GM10266 (cell line): Measurements from ENCODE around the gene CRLF1.
"Not testable (repeated sequence)": the region's sequence is repeated elsewhere in the genome, so short reads cannot be mapped to it uniquely, and the experiment has no call there.

ENCODE experiments used
- DNase-seq: peaks from one replicate; pipeline ENCODE4 v3.0.0; 2012; ENCODE audit errors: extremely low spot score
- TF ChIP-seq, protein P1 (sequence below): IDR thresholded peaks from 2 replicates; pipeline ENCODE4 v1.5.1; 2012; ENCODE audit warnings: mild to moderate bottlenecking, low read depth; ENCODE audit not compliant: control insufficient read depth, insufficient read depth; ENCODE audit errors: missing control alignments

Gene CRLF1

DNA sequence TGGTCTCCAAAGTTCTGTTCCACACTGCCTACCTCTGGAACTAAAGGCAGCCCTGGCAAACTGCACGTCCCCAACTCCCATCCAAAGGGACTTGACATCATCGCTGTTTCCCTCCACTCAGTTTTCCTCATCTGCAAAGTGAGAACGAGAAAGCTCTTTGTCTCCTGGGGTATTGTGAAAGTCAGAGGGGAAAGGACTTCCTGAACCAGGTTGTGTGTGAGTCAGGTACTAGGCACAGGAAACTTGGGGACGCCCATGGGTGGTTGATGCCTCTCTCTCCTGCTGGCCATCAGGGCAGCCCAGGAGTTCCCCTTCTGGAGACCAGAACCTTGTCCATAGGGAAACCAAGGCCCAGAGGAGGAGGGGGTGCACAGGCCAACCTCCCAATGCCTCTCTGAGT lies 4.7 kb downstream of the CRLF1 start:
- TF ChIP-seq, protein P1, sequence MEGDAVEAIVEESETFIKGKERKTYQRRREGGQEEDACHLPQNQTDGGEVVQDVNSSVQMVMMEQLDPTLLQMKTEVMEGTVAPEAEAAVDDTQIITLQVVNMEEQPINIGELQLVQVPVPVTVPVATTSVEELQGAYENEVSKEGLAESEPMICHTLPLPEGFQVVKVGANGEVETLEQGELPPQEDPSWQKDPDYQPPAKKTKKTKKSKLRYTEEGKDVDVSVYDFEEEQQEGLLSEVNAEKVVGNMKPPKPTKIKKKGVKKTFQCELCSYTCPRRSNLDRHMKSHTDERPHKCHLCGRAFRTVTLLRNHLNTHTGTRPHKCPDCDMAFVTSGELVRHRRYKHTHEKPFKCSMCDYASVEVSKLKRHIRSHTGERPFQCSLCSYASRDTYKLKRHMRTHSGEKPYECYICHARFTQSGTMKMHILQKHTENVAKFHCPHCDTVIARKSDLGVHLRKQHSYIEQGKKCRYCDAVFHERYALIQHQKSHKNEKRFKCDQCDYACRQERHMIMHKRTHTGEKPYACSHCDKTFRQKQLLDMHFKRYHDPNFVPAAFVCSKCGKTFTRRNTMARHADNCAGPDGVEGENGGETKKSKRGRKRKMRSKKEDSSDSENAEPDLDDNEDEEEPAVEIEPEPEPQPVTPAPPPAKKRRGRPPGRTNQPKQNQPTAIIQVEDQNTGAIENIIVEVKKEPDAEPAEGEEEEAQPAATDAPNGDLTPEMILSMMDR: no peak
- no peak for DNase-seq

DNA sequence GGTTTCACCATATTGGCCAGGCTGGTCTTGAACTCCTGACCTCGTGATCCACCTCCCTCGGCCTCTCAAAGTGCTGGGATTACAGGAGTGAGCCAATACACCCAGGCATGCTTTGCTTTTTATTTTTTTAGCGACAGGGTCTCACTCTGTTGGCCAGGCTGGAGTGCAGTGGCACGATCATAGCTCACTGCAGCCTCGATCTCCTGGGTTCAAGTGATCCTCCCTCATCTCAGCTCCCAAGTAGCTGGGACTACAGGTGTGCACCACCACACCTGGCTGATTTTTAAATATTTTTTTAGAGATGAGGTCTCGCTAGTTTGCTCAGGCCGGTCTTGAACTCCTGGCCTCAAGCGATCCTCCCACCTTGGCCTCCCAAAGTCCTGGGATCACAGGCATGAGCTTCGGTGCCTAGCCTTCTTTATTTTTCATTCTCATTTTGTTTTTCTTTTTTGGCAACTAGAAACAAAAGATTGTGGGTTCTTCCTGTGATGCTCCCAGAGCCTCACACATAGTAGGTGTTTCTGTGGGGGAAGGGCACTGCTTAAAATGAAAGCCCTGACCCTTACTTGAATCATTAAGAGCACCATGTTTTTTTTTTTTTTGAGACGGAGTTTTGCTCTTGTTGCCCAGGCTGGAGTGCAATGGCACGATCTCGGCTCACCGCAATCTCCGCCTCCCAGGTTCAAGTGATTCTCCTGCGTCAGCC lies 5.8 kb downstream of the CRLF1 start:
- DNase-seq: not testable (repeated sequence)

DNA sequence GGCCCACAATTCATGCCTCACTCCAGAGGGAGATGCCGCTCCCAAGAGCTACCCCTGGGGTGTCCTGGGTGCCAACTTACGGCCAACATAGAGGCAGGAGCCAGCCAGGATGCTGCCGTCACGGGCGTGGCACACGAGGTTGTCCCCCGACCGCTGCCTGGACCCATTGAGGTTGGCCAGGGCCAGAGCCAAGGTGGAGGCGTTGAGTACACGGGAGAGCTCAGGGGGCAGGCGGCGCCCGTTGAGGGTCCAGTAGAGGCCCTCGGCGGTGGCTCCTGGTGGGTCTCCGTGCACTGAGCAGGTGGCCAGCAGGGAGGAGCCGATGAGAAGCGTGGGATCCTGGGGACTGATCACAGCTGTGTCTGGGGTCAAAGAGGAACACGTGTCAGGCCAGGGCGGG lies 7.1 kb downstream of the CRLF1 start:
- TF ChIP-seq, protein P1: no peak
- DNase-seq: no peak

DNA sequence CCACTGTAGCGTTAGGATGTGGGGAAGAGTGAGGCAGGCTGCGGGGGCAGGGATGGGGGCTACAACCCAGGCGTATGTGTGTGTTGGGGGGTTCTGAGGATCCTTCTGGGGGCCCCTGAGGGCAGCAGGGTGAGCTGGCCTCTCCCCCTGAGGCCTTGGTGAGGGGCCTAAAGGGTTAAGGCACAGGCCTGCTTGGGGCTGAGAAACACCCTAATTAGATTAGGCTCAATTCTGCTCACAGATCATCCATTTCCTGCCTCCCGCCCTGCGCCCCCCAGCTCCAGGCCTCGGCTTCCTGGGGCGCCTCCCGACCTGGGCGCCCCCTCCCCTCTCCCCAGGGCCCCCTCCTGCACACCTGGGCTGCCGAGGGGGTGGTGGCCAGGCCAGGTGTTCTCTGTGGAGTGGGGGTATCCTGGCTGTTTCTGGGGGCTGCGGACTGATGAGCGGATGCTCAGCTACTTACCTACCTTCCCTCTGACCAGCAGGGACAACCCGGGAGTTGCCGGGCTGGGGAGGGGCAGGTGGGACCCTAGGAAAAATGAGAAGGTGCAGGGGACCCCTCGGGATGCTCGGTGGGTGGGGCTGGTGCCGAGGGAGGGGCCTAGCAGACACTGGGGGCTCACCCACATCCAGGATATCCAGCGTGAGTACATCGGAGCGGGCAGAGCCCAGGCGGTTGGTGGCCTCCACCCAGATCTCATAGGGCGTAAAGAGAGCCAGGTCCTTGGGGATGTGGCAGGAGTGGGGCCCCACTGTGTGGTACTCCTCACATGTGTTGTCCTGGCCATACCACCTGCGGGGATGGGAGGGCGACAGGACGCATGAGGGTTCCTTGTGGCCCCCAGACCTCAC lies 8.6 kb downstream of the CRLF1 start:
- TF ChIP-seq, protein P1: no peak
- DNase-seq: no peak

DNA sequence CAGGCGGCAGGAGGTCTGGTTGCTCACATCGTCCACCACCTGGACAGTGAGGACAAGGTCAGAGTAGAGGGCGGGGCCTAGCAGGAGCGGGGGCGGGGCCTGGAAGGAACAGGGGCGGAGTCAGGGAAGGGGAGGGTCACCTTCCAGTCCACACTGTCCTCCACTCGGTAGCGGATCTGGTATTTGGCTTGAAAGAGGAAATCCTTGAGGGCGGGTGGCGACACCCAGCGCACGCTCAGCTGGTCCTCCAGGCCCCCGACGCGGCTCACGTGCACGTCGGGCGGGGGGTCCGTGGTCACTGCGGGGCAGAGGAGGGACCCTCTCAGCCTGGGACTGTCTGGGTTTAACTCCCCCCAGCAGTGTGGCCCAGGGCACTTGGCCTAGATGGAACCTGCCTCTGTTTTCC lies 9.8 kb downstream of the CRLF1 start:
- TF ChIP-seq, protein P1: no peak
- DNase-seq: peak; percentile 71

DNA sequence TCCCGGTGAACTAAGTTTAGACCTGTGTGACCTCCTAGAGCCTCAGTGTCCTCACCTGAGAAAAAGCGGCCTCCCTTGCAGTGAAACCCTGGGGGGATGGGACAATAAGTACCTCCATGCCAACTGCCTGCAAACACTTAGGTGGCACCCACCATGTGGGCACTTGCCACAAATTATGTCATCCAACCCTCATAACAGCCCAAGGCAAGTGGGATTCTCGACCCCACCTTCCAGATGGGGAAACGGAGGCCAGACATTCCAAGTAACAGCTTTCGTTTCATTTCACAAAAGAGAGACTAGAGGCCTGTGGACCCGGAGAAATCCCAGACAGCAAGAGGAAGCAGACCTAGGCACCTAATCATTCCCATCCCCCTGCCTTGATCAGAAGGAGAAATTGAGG lies 11.1 kb downstream of the CRLF1 start:
- no peak for DNase-seq
- TF ChIP-seq, protein P1: no peak

DNA sequence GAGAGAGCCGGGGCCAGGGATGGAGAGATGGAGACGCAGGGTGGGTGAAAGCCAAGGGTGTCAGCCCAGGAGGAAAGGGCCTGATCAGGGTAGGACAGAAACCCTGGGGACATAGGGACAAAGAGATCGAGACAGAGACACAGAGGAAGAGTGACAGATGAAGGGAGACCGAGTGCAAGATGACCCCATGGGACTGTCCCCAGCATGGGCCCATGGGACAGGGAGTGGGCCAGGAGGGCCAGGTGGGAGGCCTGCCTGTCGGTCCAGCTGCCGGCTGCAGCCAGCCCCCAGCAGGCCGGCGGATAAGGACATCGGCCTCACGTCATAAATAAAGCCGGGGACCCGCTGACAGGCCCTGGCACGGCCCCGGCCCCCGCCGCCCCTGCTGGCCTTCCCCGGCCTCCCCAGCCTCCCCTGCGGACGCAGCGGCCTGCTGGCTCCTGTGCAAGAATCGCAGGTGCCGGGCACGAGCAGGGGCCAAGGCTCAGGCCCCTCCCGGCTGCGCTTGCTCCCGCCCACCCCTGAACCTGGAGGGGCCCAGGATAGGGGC lies 11.7 kb downstream of the CRLF1 start:
- DNase-seq: peak; percentile 63
- TF ChIP-seq, protein P1: no peak
